ENCODE data around the gene KLHDC7B. TPM values are rescaled to one million over a fixed set of nuclear protein-coding genes. Genes with fewer than 3 reads are reported as not detected.

KLHDC7B gene
- total and polyA plus RNA-seq, 5 experiments from 2014 or later, result 5.3 to 7.9 (median 6.2) TPM

DNA sequence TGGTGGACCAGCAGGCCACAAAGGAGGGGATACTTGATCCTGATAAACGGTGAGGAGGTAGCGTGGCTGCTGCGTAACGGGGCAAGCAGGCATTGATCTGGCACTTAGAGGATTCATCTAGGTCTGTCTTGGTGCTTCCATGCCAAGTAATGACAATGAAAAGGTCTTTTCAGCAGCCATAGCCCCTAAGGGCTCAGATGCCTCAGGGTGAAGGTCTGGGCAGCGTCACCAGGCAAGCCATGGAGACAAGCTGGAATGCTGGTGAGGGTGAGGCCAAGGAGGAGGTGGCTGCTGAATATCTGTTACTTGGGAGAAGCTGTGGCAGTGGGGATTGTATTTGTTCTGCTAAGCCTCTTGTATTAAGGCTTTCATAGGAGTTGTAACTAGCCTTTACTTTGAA lies 41.7 kb downstream of the KLHDC7B start:
- Mint-ChIP-seq H3K27me3 (no peaks in the 10 kb centered on the region), H3K27ac (no peak overlapping the region), H3K9me3 (no peaks in the 10 kb centered on the region), H3K36me3 (peaks cover 0 to 2% (median 0%) of the 10 kb centered on the region in 3 donors), H3K4me3 (no peak overlapping the region), H3K4me1 (peaks cover 4 to 15% (median 11%) of the 10 kb centered on the region in 4 donors)
- POLR2A ChIA-PET, result interaction anchor here (0.9 to 1.1 kb wide), 2 partner anchors 10 to 22 kb away, joined by 3 to 4 read pairs; no protein-coding TSS in a partner anchor
- ATAC-seq (no peak), DNase-seq (no peak)

DNA sequence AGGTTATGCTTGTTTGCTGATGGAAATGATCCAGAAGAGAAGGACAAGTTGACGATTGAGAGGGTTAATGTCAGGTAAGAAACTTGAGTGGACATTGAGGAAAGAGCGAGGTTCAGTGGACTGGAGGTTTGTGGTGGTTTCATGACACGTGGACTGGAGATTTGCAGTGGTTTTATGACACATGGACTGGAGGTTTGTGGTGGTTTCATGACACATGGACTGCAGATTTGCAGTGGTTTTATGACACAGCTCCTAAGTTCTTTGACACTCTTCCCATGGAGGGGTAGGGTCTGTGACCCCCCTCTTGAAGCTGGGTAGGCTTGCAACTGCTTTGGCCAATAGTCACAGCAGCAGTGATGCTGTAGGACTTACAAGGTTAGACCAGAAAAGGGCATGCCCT lies 49.5 kb downstream of the KLHDC7B start:
- peaks cover 0 to 6% (median 5%) of the 10 kb centered on the region in 4 donors for H3K4me1 Mint-ChIP-seq
- no peak for DNase-seq
- ATAC-seq, result no peak
- POLR2A ChIA-PET, result no interaction called here
- no peak overlapping the region for H3K4me3 Mint-ChIP-seq
- peaks cover 3 to 10% (median 7%) of the 10 kb centered on the region in 5 donors for H3K27me3 Mint-ChIP-seq
- peaks cover 0 to 3% (median 0%) of the 10 kb centered on the region in 9 donors for H3K9me3 Mint-ChIP-seq
- H3K36me3 Mint-ChIP-seq, result peaks cover 8 to 16% (median 9%) of the 10 kb centered on the region in 3 donors
- no peak overlapping the region for H3K27ac Mint-ChIP-seq

GRCh38 chr22:50597097-50597496 lies 51.4 kb downstream of the KLHDC7B start:
- Mint-ChIP-seq H3K9me3 (peaks cover 0 to 5% (median 0%) of the 10 kb centered on the region in 9 donors), H3K4me1 (peaks cover 6 to 12% (median 9%) of the 10 kb centered on the region in 4 donors), H3K36me3 (peaks cover 12 to 16% (median 12%) of the 10 kb centered on the region in 3 donors), H3K4me3 (no peak overlapping the region), H3K27ac (no peak overlapping the region), H3K27me3 (peaks cover 8 to 17% (median 14%) of the 10 kb centered on the region in 5 donors)
- ATAC-seq, result no peak
- POLR2A ChIA-PET, result interaction anchor here (1.4 kb wide), 1 partner anchor 65 kb away, joined by 3 read pairs; no protein-coding TSS in a partner anchor
- no peak for DNase-seq

DNA sequence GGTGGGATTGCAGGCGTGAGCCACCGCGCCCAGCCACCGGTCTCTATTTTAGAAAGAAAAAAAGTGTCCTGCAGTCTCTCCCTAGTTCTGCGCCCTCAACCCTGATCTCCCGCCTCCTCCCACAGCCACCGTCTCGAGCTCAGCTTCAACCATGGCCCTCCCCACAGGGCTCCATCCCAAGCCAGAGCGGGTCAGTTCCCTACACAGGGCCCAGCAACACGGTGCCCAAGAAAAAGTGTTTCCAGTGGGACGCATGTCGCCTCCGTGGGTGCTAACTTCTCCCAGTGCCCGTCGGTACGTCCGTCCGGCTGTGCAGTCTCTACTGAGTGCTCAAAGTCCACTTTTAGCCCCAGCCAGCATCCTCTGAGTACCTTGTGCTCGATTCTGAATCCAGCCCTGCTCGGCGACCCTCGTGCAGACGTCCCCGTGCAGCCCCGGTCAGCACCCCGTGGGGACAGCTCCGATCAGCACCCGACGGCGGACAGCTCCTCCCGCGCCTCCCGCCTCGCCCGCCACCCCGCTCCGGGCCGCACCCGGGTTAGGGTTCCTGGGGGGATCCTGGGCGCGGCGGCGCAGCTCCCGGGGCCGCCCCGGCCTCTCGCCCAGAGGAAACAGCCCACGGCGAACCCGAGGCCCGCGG lies 54.2 kb downstream of the KLHDC7B start:
- Mint-ChIP-seq H3K4me1 (peaks cover 7 to 17% (median 13%) of the 10 kb centered on the region in 4 donors), H3K4me3 (peak overlapping the region; percentile 11 to 79 (median 50)), H3K36me3 (peaks cover 12 to 16% (median 14%) of the 10 kb centered on the region in 3 donors), H3K27me3 (peaks cover 19 to 31% (median 24%) of the 10 kb centered on the region in 5 donors), H3K9me3 (peaks cover 0 to 5% (median 0%) of the 10 kb centered on the region in 9 donors), H3K27ac (peak overlapping the region in 2 of 10 donors; percentile 37 to 48)
- POLR2A ChIA-PET, result interaction anchor here (0.7 to 1.1 kb wide), 2 partner anchors 40 to 71 kb away, joined by 3 read pairs; no protein-coding TSS in a partner anchor
- peak; percentile 47 to 82 (median 72) for DNase-seq
- peak; percentile 94 to 96 for ATAC-seq

GRCh38 chr22:50600538-50600937 lies 54.8 kb downstream of the KLHDC7B start, which contains the start of gene MAPK8IP2:
TSS of gene MAPK8IP2 (plus strand) at chr22:50600793. CDS start at chr22:50600819, 26 bp downstream.
- no peak for DNase-seq
- Mint-ChIP-seq H3K27me3 (peaks cover 19 to 36% (median 24%) of the 10 kb centered on the region in 5 donors), H3K27ac (peak within 1 kb of the TSS in 4 of 10 donors; percentile 29 to 48 (median 33)), H3K4me3 (peak within 1 kb of the TSS; percentile 52 to 84 (median 74)), H3K9me3 (peaks cover 0 to 5% (median 0%) of the 10 kb centered on the region in 9 donors), H3K4me1 (peaks cover 7 to 17% (median 13%) of the 10 kb centered on the region in 4 donors), H3K36me3 (peaks cover 12 to 16% (median 14%) of the 10 kb centered on the region in 3 donors)
- POLR2A ChIA-PET, result interaction anchor here (1.1 kb wide), 1 partner anchor 41 kb away, joined by 3 read pairs; no protein-coding TSS in a partner anchor
- ATAC-seq, result peak; percentile 42 to 60

Other genes starting within 250 kb of the KLHDC7B start
- gene PLXNB2, start 238.3 kb upstream of the KLHDC7B start, total RNA-seq, result 10 to 100 TPM; 14.3 to 16.7 TPM
- 1 to 10 TPM in 2 of 3 donors, under 1 TPM in 1; 0.72 to 4.1 (median 1.1) TPM for gene PLXNB2, start 238.3 kb upstream of the KLHDC7B start, polyA plus RNA-seq
- gene DENND6B, start 218.9 kb upstream of the KLHDC7B start, total RNA-seq, result 1 to 10 TPM; 7.0 to 9.1 TPM
- gene DENND6B, start 218.9 kb upstream of the KLHDC7B start, polyA plus RNA-seq, result 1 to 10 TPM in 2 of 3 donors, under 1 TPM in 1; 0.53 to 1.1 (median 1.0) TPM
- gene PPP6R2, start 202.6 kb upstream of the KLHDC7B start, total RNA-seq, result 100 to 1,000 TPM in 1 of 2 experiments, 10 to 100 TPM in 1; 93.3 to 104 TPM
- gene PPP6R2, start 202.6 kb upstream of the KLHDC7B start, polyA plus RNA-seq, result 10 to 100 TPM; 13.3 to 29.1 (median 17.0) TPM
- gene SBF1, start 70.9 kb upstream of the KLHDC7B start, total RNA-seq, result 100 to 1,000 TPM; 221 to 222 TPM
- gene SBF1, start 70.9 kb upstream of the KLHDC7B start, polyA plus RNA-seq, result 10 to 100 TPM; 17.1 to 37.4 (median 17.6) TPM
- 1 to 10 TPM; 7.7 to 8.2 TPM for gene ADM2, start 64.4 kb upstream of the KLHDC7B start, total RNA-seq
- gene ADM2, start 64.4 kb upstream of the KLHDC7B start, polyA plus RNA-seq, result under 1 TPM; 0.08 to 0.52 (median 0.21) TPM
- under 1 TPM in 1 of 2 experiments, not detected in 1; 0.52 TPM for gene MIOX, start 59.0 kb upstream of the KLHDC7B start, total RNA-seq
- gene MIOX, start 59.0 kb upstream of the KLHDC7B start, polyA plus RNA-seq, result under 1 TPM in 1 of 3 donors, not detected in 2; 0.39 TPM
- 100 to 1,000 TPM; 120 to 128 TPM for gene LMF2, start 38.2 kb upstream of the KLHDC7B start, total RNA-seq
- gene LMF2, start 38.2 kb upstream of the KLHDC7B start, polyA plus RNA-seq, result 10 to 100 TPM; 15.1 to 19.6 (median 17.6) TPM
- gene NCAPH2, start 37.7 kb upstream of the KLHDC7B start, total RNA-seq, result 10 to 100 TPM; 77.9 to 81.9 TPM
- 10 to 100 TPM; 34.8 to 41.5 (median 40.1) TPM for gene NCAPH2, start 37.7 kb upstream of the KLHDC7B start, polyA plus RNA-seq
- 1 to 10 TPM in 1 of 2 experiments, not detected in 1; 2.7 TPM for gene SCO2, start 20.3 kb upstream of the KLHDC7B start, total RNA-seq
- 1 to 10 TPM; 4.0 to 8.3 (median 6.8) TPM for gene SCO2, start 20.3 kb upstream of the KLHDC7B start, polyA plus RNA-seq
- gene TYMP, start 15.9 kb upstream of the KLHDC7B start, total RNA-seq, result 1 to 10 TPM; 2.1 to 3.4 TPM
- gene TYMP, start 15.9 kb upstream of the KLHDC7B start, polyA plus RNA-seq, result 1 to 10 TPM; 1.9 to 5.5 (median 3.1) TPM
- gene SYCE3, start 17.0 kb downstream of the KLHDC7B start, total RNA-seq, result not detected
- not detected for gene SYCE3, start 17.0 kb downstream of the KLHDC7B start, polyA plus RNA-seq
- 10 to 100 TPM; 94.7 to 97.5 TPM for gene CPT1B, start 32.5 kb downstream of the KLHDC7B start, total RNA-seq
- gene CPT1B, start 32.5 kb downstream of the KLHDC7B start, polyA plus RNA-seq, result 1 to 10 TPM in 1 of 3 donors, under 1 TPM in 1, not detected in 1; 0.23 to 1.3 TPM
- 100 to 1,000 TPM; 205 to 215 TPM for gene CHKB, start 37.0 kb downstream of the KLHDC7B start, total RNA-seq
- 10 to 100 TPM; 23.0 to 26.9 (median 25.1) TPM for gene CHKB, start 37.0 kb downstream of the KLHDC7B start, polyA plus RNA-seq
- gene MAPK8IP2, start 54.9 kb downstream of the KLHDC7B start, total RNA-seq, result under 1 TPM; 0.22 to 0.62 TPM
- not detected for gene MAPK8IP2, start 54.9 kb downstream of the KLHDC7B start, polyA plus RNA-seq
- 10 to 100 TPM; 88.4 to 88.9 TPM for gene ARSA, start 82.3 kb downstream of the KLHDC7B start, total RNA-seq
- gene ARSA, start 82.3 kb downstream of the KLHDC7B start, polyA plus RNA-seq, result 1 to 10 TPM; 7.2 to 9.3 (median 7.3) TPM
- under 1 TPM in 1 of 2 experiments, not detected in 1; 0.05 TPM for gene SHANK3, start 126.9 kb downstream of the KLHDC7B start, total RNA-seq
- not detected for gene SHANK3, start 126.9 kb downstream of the KLHDC7B start, polyA plus RNA-seq
- gene ACR, start 192.3 kb downstream of the KLHDC7B start, total RNA-seq, result not detected
- gene ACR, start 192.3 kb downstream of the KLHDC7B start, polyA plus RNA-seq, result not detected
- 10 to 100 TPM; 70.2 to 71.9 TPM for gene RABL2B, start 237.7 kb downstream of the KLHDC7B start, total RNA-seq
- 10 to 100 TPM; 22.0 to 26.3 (median 22.1) TPM for gene RABL2B, start 237.7 kb downstream of the KLHDC7B start, polyA plus RNA-seq

All from naive thymus-derived CD8-positive, alpha-beta T cell (primary cell).